ENCODE measurements around the gene DHX36. TPM values are rescaled to one million over a fixed set of nuclear protein-coding genes. Genes with fewer than 3 reads are reported as not detected.

The DHX36 gene
- total RNA-seq (100 to 1,000 TPM in 1 of 5 experiments, 10 to 100 TPM in 4; 73.4 to 101 (median 91.3) TPM), polyA plus RNA-seq (10 to 100 TPM; 16.1 to 16.4 TPM), total RNA-seq (117 reads per million, percentile 87 among the genes with 10 or more reads in this experiment)

GRCh38 chr3:154323891-154324738 is at the start of gene DHX36:
DHX36 (minus strand) TSS chr3:154324487; CDS start chr3:154324416, 71 bp downstream.
- ChIA-PET CTCF (no interaction called here), POLR2A (interaction anchor here (0.9 to 1.9 kb wide), 3 partner anchors 8 to 10 kb away, joined by 3 to 9 read pairs (median 4); no protein-coding TSS in a partner anchor)
- Histone ChIP-seq H3K27ac (ENCODE audit: low read depth, low read length) (peak within 1 kb of the TSS; percentile 94), H3K9me3 (ENCODE audit: control insufficient read depth in 2 of 3, low read length in 3 of 3) (no peaks in the 10 kb centered on the region), H3K4me3 (ENCODE audit: low read length) (peak within 1 kb of the TSS; percentile 70), H3K36me3 (ENCODE audit: control insufficient read depth in 2 of 3, insufficient read depth in 3 of 3, low read length in 3 of 3) (no peaks in the 10 kb centered on the region), H3K27me3 (ENCODE audit: control insufficient read depth in 2 of 2, insufficient read depth in 2 of 2, low read length in 2 of 2) (no peaks in the 10 kb centered on the region), H3K4me1 (ENCODE audit: control insufficient read depth in 2 of 2, insufficient read depth in 2 of 2, low read length in 2 of 2) (peaks cover 38 to 43% of the 10 kb centered on the region in 2 donors)
- intact Hi-C loops (cut with micrococcal nuclease), result loop anchor here (1.0 to 10.0 kb wide), 8 partner anchors 15 to 1548 kb away; partner anchors contain the start of genes ARHGEF26 (in 2 of the 2), SLC33A1 (in 2 of the 2), C3orf33 (in 1 of the 2) and GMPS (in 1 of the 2)
- ATAC-seq (peak; percentile 94), DNase-seq (peak; percentile 73 to 92 (median 89))
- Mint-ChIP-seq H3K4me1 (peaks cover 4 to 23% (median 20%) of the 10 kb centered on the region in 7 donors), H3K4me3 (peak within 1 kb of the TSS in 5 of 10 donors; percentile 92 to 96 (median 96)), H3K36me3 (peaks cover 0 to 18% (median 11%) of the 10 kb centered on the region in 5 donors), H3K27me3 (peaks cover 0 to under 1% (median 0%) of the 10 kb centered on the region in 5 donors), H3K27ac (peak within 1 kb of the TSS in 8 of 9 donors; percentile 96 to 100 (median 99)), H3K9me3 (peaks cover 0 to 2% (median 0%) of the 10 kb centered on the region in 11 donors)

GRCh38 chr3:154367221-154367620 is 42.9 kb upstream of the DHX36 start:
- no peak for DNase-seq
- no peaks in the 10 kb centered on the region for H3K36me3 ChIP-seq (ENCODE audit: control insufficient read depth in 2 of 3, insufficient read depth in 3 of 3, low read length in 3 of 3)
- CTCF ChIA-PET, result no interaction called here
- POLR2A ChIA-PET, result no interaction called here
- intact Hi-C loops (cut with micrococcal nuclease), result no loop called here
- H3K4me3 ChIP-seq (ENCODE audit: low read length), result no peak overlapping the region
- no peaks in the 10 kb centered on the region for H3K4me1 Mint-ChIP-seq
- H3K4me3 Mint-ChIP-seq, result no peak overlapping the region
- H3K36me3 Mint-ChIP-seq, result no peaks in the 10 kb centered on the region
- no peaks in the 10 kb centered on the region for H3K27me3 ChIP-seq (ENCODE audit: control insufficient read depth in 2 of 2, insufficient read depth in 2 of 2, low read length in 2 of 2)
- H3K27ac Mint-ChIP-seq, result no peak overlapping the region
- peaks cover 0 to 12% (median 0%) of the 10 kb centered on the region in 11 donors for H3K9me3 Mint-ChIP-seq
- no peaks in the 10 kb centered on the region for H3K9me3 ChIP-seq (ENCODE audit: control insufficient read depth in 2 of 3, low read length in 3 of 3)
- H3K27ac ChIP-seq (ENCODE audit: low read depth, low read length), result no peak overlapping the region
- H3K27me3 Mint-ChIP-seq, result peaks cover 0 to 17% (median 0%) of the 10 kb centered on the region in 5 donors
- ATAC-seq, result no peak
- H3K4me1 ChIP-seq (ENCODE audit: control insufficient read depth in 2 of 2, insufficient read depth in 2 of 2, low read length in 2 of 2), result no peaks in the 10 kb centered on the region

GRCh38 chr3:154364849-154365248 is 40.6 kb upstream of the DHX36 start:
- H3K4me3 Mint-ChIP-seq, result no peak overlapping the region
- no peak overlapping the region for H3K27ac ChIP-seq (ENCODE audit: low read depth, low read length)

GRCh38 chr3:154361099-154361498 is 36.8 kb upstream of the DHX36 start:
- Mint-ChIP-seq H3K27me3 (peaks cover 0 to 27% (median 11%) of the 10 kb centered on the region in 5 donors), H3K4me3 (no peak overlapping the region), H3K9me3 (peaks cover 0 to 16% (median 2%) of the 10 kb centered on the region in 11 donors), H3K27ac (no peak overlapping the region), H3K36me3 (no peaks in the 10 kb centered on the region), H3K4me1 (no peaks in the 10 kb centered on the region)
- no peak for ATAC-seq
- no peak overlapping the region for H3K4me3 ChIP-seq (ENCODE audit: low read length)
- ChIA-PET POLR2A (no interaction called here), CTCF (no interaction called here)
- H3K27ac ChIP-seq (ENCODE audit: low read depth, low read length), result no peak overlapping the region
- H3K27me3 ChIP-seq (ENCODE audit: control insufficient read depth in 2 of 2, insufficient read depth in 2 of 2, low read length in 2 of 2), result no peaks in the 10 kb centered on the region
- no peaks in the 10 kb centered on the region for H3K9me3 ChIP-seq (ENCODE audit: control insufficient read depth in 2 of 3, low read length in 3 of 3)
- no peak for DNase-seq
- no peaks in the 10 kb centered on the region for H3K36me3 ChIP-seq (ENCODE audit: control insufficient read depth in 2 of 3, insufficient read depth in 3 of 3, low read length in 3 of 3)
- intact Hi-C loops (cut with micrococcal nuclease), result no loop called here
- no peaks in the 10 kb centered on the region for H3K4me1 ChIP-seq (ENCODE audit: control insufficient read depth in 2 of 2, insufficient read depth in 2 of 2, low read length in 2 of 2)

More at GRCh38 chr3:154364849-154365248, 40.6 kb upstream of the DHX36 start:
- no peaks in the 10 kb centered on the region for H3K9me3 ChIP-seq (ENCODE audit: control insufficient read depth in 2 of 3, low read length in 3 of 3)
- H3K4me1 ChIP-seq (ENCODE audit: control insufficient read depth in 2 of 2, insufficient read depth in 2 of 2, low read length in 2 of 2), result no peaks in the 10 kb centered on the region
- H3K27me3 ChIP-seq (ENCODE audit: control insufficient read depth in 2 of 2, insufficient read depth in 2 of 2, low read length in 2 of 2), result no peaks in the 10 kb centered on the region
- ChIA-PET POLR2A (no interaction called here), CTCF (no interaction called here)
- H3K27me3 Mint-ChIP-seq, result peaks cover 0 to 22% (median 7%) of the 10 kb centered on the region in 5 donors
- no peak overlapping the region for H3K27ac Mint-ChIP-seq
- intact Hi-C loops (cut with micrococcal nuclease), result no loop called here
- no peaks in the 10 kb centered on the region for H3K4me1 Mint-ChIP-seq
- no peak for DNase-seq
- H3K9me3 Mint-ChIP-seq, result peaks cover 0 to 12% (median 0%) of the 10 kb centered on the region in 11 donors
- H3K4me3 ChIP-seq (ENCODE audit: low read length), result no peak overlapping the region
- no peak for ATAC-seq
- no peaks in the 10 kb centered on the region for H3K36me3 Mint-ChIP-seq
- H3K36me3 ChIP-seq (ENCODE audit: control insufficient read depth in 2 of 3, insufficient read depth in 3 of 3, low read length in 3 of 3), result no peaks in the 10 kb centered on the region

GRCh38 chr3:154356009-154356408 is 31.7 kb upstream of the DHX36 start:
- Mint-ChIP-seq H3K4me3 (no peak overlapping the region), H3K4me1 (no peaks in the 10 kb centered on the region), H3K36me3 (no peaks in the 10 kb centered on the region), H3K27me3 (peaks cover 2 to 43% (median 30%) of the 10 kb centered on the region in 5 donors), H3K27ac (no peak overlapping the region), H3K9me3 (peaks cover 0 to 10% (median 2%) of the 10 kb centered on the region in 11 donors)
- Histone ChIP-seq H3K27ac (ENCODE audit: low read depth, low read length) (no peak overlapping the region), H3K36me3 (ENCODE audit: control insufficient read depth in 2 of 3, insufficient read depth in 3 of 3, low read length in 3 of 3) (no peaks in the 10 kb centered on the region), H3K4me3 (ENCODE audit: low read length) (no peak overlapping the region), H3K9me3 (ENCODE audit: control insufficient read depth in 2 of 3, low read length in 3 of 3) (no peaks in the 10 kb centered on the region), H3K27me3 (ENCODE audit: control insufficient read depth in 2 of 2, insufficient read depth in 2 of 2, low read length in 2 of 2) (peaks cover 0 to 3% of the 10 kb centered on the region in 2 donors), H3K4me1 (ENCODE audit: control insufficient read depth in 2 of 2, insufficient read depth in 2 of 2, low read length in 2 of 2) (no peaks in the 10 kb centered on the region)
- intact Hi-C loops (cut with micrococcal nuclease), result no loop called here
- ATAC-seq (no peak), DNase-seq (no peak)
- ChIA-PET CTCF (no interaction called here), POLR2A (no interaction called here)

GRCh38 chr3:154349223-154349622 is 24.9 kb upstream of the DHX36 start:
- Mint-ChIP-seq H3K27me3 (peaks cover 18 to 52% (median 47%) of the 10 kb centered on the region in 5 donors), H3K27ac (no peak overlapping the region), H3K36me3 (no peaks in the 10 kb centered on the region), H3K4me1 (no peaks in the 10 kb centered on the region), H3K4me3 (no peak overlapping the region), H3K9me3 (no peaks in the 10 kb centered on the region)
- no peaks in the 10 kb centered on the region for H3K9me3 ChIP-seq (ENCODE audit: control insufficient read depth in 2 of 3, low read length in 3 of 3)
- no peak for DNase-seq
- no peaks in the 10 kb centered on the region for H3K4me1 ChIP-seq (ENCODE audit: control insufficient read depth in 2 of 2, insufficient read depth in 2 of 2, low read length in 2 of 2)
- CTCF ChIA-PET, result no interaction called here
- no peaks in the 10 kb centered on the region for H3K36me3 ChIP-seq (ENCODE audit: control insufficient read depth in 2 of 3, insufficient read depth in 3 of 3, low read length in 3 of 3)
- no peak for ATAC-seq
- no peak overlapping the region for H3K4me3 ChIP-seq (ENCODE audit: low read length)
- H3K27ac ChIP-seq (ENCODE audit: low read depth, low read length), result no peak overlapping the region
- intact Hi-C loops (cut with micrococcal nuclease), result no loop called here
- POLR2A ChIA-PET, result no interaction called here
- H3K27me3 ChIP-seq (ENCODE audit: control insufficient read depth in 2 of 2, insufficient read depth in 2 of 2, low read length in 2 of 2), result peaks cover 0 to 4% of the 10 kb centered on the region in 2 donors

All from naive thymus-derived CD4-positive, alpha-beta T cell (primary cell).